NOMO-1 treated with dmso at 0.1 percent for 144 hours (cell line): ENCODE results near the gene GPR17.

Source experiments
- DNase-seq: peaks from one replicate; lab custom pipeline; 2025; ENCODE audit not compliant: unreplicated experiment; lab: John Stamatoyannopoulos, UW

Gene GPR17

DNA sequence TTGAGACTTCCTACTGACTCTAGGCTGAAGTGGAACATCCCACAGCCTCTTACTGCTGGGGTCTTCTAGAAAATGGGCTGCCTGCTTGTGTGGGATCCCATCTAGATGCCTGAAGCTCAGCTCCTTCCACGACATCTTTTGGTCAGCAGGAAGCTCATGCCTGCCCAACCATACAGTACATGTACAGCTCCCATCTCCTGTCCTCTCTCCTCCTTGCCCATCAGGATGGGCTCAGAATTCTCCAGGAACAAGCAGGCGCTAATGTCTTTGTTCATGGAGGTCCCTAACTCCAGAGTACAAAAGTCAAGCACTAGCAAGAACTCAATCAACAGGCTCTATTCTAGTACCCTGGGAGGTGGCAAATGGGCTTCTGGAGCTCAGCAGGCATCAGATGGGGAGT is 31.7 kb upstream of the GPR17 start:
- no peak for DNase-seq

DNA sequence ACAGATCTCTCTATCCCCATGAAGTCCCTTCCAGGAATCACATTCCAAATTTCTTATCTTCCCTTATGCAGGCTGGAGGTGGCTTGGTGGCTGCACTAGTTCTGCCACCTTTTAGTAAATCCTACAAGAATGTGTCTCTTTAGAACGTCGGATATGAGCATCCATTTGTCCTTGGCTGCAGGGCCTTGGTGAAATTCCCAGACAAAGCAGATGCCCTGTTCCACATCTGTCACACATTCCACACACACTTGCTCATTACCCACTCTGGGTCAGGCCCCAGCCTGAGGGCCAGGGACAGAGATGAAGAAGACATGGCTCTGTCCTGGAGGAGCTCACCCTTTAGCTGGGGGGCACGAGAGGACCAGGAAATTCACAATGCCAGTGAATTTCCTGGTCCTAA is 31.2 kb upstream of the GPR17 start:
- no peak for DNase-seq

DNA sequence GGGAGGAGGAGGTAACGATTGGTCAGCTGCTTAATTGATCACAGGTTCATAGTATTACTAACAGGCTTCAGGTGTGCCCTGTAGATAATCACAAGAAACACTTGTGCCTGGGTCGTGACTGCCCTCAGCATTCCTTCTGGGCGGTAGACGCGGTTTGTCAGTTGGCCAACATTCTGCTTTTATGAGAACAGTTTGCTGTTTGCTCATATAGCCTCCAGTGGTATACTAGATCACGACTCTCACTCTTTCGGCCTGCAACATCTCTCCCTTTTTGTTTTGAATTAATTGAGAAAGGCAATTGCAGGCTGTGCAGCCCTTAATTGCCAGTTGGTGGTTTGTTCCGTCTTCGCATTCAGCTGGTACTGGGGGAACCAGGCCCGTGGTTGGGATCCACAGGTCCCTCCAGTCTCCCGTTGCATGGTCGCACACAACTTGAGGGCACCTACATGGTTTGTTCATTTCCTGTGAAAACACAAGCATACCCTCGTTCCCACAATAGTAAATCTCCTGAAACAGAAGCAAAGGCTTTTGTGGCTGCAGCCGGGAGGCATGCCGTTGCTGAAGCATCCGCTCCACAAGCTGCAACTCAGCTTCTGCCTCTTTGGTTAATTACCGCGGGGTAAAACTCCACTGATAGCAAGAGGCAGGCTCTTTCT is 30.3 kb upstream of the GPR17 start:
- no peak for DNase-seq

DNA sequence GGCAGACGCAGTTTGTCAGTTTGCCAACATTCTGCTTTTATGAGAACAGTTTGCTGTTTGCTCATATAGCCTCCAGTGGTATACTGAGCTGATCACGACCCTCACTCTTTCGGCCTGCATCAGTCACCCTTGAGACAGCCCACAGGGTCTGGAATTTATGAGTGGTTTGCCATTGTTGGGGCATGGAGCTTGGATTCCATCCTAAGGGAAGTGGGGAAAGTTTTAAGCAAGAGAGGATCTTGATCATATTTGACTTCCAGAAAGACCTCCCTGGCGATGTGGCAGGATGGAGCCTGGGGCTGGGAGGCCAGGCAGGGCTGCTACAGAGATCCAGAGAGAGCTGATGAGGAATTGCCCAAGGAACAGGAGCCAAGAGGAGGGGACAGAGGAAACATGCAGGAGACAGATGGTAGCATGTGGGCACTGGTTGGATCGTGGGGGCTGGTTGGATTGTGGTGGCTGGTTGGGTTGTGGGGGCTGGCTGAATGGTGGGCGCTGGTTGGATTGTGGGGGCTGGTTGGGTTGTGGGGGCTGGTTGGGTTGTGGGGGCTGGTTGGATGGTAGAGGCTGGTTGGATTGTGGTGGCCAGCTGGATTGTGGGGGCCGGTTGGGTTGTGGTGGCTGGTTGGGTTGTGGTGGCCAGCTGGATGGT is 27.3 kb upstream of the GPR17 start:
- no peak for DNase-seq

DNA sequence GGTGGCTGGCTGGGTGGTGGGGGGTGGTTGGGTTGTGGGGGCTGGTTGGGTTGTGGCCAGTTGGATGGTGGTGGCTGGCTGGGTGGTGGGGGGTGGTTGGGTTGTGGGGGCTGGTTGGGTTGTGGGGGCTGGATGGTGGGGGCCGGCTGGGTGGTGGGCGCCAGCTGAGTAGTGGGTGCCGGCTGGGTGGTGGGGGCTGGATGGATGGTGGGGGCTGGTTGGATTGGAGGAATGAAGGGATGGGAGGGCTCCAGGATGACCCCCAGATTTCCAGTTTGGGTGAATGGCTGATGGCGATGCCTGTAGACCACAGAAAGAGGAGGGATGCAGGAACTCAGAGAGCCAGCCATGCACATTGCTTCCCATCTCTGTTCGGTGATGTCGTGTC is 26.8 kb upstream of the GPR17 start:
- no peak for DNase-seq

DNA sequence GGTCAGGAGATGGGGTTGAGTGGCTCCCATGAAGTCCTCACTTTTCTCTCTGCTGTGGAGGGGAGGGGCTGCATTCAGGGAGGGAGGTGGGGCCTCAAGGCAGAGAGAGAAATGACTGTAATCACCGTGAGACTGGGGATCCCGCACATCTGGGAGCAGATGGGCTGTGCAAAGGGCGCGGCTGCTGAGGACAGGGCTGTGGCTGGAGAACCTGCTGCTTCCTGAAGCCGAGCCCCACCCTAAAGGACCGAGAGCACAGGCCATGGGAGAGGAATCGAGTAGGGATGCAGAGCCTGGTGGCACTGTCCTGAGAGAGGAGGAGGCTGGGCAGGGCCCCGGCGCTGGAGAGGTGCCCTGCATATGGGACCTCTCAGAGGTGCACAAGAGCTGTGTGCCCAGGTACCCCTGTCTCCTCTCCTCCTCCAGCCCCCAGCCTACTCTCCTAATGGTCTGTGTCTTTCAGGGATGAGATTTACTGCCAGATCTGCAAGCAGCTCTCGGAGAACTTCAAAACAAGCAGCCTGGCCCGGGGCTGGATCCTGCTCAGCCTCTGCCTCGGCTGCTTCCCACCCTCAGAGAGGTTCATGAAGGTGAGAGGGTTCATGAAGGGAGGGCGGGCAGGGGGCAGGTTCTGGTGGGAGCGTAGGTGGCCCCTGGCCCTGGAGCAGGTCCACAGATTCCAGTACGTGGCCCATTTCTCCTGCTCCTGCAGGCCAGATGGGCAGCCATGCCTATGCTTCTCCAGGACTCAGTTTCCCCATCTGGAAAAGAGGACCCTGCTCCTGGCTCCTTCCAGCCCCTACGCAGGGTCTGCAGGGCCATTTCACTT is 25.9 kb upstream of the GPR17 start:
- no peak for DNase-seq

DNA sequence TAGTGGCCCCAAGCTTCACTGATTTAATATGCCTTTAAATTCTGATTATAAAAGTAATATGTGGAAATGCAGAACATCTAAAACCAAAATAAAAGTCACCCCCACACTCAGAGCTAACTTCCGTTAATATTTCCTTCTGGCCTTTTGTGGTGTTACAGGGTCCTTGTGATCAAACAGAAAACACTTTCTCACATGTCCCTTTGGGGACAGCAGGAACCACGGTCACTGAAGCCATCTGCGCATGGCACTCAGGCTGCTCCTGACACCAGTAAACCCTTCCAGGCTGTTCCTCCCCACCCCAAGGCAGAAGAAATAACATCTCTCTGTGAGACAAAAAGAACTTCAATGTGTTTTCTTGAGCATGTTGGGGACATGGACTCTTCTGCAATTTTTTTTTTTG is 25.1 kb upstream of the GPR17 start:
- no peak for DNase-seq

DNA sequence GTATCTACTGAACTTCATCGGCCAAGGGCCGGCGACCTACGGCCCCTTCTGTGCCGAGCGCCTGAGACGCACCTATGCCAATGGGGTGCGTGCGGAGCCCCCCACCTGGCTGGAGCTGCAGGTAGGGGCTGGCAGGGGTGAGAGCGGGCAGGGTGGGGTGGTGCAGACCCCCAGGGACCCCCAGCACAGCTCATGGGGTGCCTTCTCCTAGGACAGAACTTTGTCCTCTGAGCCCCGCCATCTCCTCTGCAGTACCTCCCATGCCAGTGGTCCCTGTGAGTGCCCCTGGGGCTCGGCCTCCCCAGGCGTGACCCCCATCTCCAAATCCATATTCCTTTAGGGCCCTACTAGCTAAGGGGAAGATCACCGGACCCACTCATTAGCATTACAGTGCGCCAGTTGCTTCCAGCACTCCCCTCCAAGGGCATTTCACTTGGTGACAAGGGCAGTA is 23.9 kb upstream of the GPR17 start:
- no peak for DNase-seq

DNA sequence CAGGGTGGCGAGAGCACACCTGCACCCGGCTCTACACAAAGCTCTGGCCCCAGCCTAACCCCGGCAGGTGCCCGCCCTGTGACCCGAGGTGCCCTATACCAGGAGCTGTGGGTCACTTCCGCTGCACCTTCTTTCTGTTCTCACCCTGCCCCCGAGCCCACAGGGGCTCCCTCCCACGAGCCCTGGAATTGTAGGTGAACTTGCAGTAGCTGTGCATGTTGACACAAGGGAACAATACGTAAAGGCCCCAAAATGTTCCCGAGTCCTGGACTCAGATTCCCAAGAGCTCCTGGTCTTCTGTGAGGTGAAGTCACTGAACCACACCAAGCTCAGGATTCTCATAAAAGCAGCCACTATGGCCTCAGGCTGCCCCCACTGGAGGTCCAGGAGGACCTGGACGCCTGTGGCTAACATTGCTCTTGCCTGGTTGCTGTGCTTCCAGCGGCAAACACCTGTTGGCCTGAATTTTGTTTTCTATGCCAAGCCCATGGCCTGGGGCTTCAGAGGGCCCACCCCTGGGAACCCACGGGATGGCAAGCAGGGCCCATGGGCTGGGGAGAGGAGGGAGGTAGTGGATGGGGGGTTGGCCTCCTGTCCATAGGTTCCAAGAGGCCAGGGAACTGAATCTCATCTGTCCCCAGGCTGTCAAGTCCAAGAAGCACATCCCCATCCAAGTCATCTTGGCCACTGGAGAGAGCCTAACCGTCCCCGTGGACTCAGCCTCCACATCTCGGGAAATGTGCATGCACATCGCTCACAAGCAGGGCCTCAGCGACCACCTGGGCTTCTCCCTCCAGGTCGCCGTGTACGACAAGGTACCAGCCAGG is 23.2 kb upstream of the GPR17 start:
- no peak for DNase-seq

DNA sequence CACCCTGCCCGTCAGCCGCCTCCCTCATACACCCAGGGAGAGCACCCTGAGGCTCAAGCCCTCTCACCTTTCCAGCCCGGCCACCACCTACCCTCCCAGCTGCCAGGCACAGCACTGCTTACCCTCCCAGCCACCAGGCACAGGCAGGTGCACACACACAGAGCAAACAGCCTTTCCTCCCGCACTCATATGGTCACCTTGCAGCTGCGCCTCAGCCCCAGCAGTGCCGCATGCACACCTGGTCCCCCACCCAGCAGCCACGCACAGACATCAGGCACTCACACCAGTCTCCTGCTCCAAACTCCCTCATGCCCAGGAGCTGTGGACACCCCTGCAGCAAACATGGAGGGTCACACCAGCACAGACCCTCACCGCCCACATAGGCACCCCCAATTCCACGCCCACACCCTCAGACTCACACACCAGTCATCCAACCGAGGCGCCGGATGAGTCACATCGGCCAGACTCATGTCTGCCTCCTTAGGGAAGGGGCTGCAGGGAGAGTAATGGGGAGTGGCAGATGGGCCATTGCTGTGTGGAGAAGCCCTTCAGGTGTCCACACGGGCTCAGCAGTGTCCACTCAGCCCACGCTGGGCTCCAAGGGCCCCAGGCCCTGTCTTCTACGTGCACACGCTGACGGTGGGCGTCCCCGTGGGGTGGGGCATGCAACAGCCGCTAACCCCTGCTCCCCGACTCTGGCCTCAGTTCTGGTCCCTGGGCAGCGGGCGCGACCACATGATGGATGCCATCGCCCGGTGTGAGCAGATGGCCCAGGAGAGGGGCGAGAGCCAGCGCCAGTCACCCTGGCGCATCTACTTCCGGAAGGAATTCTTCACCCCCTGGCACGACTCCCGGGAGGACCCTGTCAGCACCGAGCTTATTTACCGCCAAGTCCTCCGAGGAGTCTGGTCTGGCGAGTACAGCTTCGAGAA is 22.3 kb upstream of the GPR17 start:
- DNase-seq, result no peak

DNA sequence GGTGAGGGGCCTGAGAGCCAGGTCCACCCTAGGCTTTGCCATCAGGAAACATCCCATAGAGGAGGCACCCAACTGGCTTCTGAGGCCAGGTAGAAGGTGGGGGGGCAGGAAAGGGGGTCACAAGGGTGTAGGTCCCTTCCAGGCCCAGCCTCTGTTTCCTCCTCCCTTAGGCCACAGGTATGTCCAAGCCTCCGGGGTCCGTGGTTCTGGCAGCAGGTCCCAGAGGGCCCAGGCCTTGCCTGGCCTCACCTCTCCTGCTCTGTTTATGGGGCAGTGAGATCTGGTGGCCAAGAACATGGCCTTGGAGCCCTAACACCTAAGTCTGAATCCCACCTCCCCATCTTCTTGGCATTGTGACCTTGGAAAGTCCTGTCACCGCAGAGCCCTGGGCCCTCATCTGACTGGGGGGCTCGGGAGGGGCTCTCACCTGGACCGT is 21.6 kb upstream of the GPR17 start:
- DNase-seq, result no peak

DNA sequence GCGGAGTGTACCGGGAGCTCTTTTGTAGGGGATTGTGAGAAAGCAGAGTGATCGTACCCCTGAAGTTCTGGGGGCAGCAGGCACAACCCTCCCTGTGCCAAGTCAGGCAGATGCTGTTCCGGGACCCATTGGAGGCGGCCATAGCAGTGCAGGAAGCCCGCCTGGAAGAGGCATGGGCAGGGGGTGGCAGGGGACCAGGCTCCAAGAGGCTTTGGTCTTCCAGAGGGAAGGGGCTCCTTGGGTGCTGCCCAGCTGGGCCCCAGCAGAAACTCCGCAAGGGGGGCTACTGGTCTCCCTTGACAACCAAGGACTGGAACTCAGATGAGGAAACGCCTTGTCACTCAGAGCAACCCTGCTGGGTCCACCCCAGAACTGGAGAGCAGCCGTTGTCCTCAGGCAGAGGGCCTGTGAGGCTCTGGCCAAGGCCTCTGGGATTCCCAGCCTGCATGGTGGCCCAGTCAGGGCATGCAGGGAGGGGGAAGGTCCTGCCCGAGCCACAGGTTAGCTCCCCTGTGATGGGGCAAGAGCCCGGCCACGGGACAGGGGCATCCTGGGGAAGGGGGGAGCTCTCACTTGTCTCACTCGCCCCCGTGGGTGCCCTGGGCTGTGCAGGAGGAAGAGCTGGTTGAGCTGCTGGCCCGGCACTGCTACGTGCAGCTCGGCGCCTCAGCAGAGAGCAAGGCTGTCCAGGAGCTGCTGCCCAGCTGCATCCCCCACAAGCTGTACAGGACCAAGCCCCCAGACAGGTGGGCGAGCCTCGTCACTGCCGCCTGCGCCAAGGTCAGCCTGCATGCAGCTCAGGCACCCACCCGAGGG is 21.0 kb upstream of the GPR17 start:
- DNase-seq, result no peak

DNA sequence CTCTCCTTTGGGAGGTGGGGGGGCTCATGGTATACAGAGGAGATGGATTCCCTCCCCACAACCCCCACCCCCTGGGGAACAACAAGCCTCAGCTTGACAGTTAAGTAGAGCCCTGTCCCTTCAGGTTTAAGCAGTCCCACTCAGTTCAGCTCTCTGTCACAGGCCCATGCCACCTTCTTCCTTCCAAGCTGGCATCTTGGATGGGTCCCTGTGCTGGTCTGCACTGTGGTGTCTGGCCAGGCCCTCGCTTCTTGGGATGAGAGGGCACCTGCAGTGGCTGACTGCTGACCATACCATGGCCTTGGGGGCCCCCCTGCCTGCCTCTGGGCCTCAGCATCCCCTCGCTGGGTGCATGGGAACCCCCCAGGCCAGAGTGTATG is 20.4 kb upstream of the GPR17 start:
- no peak for DNase-seq

DNA sequence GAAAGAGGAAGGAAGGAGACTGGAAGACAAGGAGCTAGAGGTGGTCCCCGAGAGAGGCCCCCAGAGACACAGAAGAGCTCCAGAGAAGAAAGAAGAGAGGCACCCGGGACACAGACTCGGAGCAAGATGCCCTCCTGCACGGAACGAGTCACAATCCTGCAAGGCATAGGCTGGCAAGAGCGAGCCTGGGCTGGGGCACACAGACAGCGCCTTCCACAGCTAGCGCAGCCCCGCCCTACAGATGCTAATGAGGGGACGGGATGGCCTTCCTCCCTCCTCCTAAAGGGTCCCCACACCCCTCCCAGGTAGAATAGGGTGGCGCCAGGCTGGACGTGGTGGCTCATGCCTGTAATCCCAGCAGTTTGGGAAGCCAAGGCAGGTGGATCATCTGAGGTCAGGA is 19.8 kb upstream of the GPR17 start:
- no peak for DNase-seq

DNA sequence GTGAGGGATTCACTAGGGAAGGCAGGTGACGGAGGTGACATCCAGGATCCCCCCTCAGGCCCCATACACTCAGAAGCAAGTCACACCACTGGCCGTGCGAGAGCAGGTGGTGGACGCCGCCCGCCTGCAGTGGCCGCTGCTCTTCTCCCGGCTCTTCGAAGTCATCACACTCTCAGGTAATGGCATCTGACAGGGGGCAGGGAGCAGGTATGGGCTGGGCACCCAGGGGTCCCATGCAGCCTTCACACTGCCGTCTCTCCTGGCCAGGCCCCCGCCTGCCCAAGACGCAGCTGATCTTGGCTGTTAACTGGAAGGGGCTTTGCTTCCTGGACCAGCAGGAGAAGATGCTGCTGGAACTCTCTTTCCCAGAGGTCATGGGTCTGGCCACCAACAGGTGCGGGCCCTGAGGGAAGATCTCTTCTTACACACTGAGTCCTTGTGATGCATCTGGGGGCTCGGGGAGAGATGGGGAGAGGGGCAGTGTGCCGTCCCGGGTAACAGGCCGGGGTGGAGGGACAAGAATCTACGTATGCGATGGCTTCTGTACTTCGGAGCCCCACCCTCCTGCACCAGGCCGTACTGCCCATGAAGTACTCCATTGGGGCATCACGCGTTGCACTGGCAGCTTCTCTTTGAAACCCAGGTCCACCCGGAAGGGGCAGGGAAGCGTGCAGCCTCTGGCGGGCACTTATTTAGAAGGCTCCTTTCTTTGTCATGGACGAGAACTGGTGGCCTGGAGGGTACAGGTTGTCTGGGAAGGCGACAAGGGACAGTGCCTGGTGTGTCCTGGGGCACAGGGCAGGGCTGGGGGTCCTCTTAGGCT is 18.8 kb upstream of the GPR17 start:
- DNase-seq, result no peak

DNA sequence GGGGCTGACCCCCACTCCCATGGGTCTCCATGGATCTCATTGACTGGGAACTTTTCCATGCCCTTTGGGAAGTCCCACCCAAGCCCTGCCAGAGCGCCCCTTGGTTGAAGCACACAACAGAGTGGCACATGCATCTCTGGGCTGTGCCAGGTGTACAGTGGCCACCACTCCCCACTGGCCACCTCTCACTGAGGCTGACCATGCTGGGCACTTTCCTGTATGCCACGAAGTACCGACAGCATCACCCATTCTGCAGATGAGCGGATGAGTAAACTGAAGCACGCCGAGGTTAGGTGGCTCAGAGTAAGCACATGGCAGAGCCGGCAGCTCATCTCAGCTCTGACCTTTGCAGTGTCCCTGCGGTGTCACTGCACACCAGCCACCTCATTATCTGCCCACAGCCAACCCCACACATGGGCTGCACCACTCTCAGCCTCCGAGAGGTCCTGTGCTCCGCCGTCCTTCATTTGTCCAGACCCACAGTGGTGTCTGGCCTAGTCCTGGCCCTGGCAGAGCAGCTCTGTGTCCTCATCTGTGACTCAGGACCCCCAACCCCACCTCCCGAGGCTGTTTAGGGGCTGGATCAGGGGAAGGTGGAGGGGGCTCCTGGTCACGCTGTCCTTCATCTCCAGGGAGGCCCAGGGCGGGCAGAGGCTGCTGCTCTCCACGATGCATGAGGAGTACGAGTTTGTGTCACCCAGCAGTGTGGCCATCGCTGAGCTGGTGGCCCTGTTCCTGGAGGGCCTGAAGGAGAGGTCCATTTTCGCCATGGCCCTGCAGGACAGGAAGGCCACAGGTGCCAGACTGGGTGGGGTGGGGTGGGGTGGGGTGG is 18.0 kb upstream of the GPR17 start:
- no peak for DNase-seq

DNA sequence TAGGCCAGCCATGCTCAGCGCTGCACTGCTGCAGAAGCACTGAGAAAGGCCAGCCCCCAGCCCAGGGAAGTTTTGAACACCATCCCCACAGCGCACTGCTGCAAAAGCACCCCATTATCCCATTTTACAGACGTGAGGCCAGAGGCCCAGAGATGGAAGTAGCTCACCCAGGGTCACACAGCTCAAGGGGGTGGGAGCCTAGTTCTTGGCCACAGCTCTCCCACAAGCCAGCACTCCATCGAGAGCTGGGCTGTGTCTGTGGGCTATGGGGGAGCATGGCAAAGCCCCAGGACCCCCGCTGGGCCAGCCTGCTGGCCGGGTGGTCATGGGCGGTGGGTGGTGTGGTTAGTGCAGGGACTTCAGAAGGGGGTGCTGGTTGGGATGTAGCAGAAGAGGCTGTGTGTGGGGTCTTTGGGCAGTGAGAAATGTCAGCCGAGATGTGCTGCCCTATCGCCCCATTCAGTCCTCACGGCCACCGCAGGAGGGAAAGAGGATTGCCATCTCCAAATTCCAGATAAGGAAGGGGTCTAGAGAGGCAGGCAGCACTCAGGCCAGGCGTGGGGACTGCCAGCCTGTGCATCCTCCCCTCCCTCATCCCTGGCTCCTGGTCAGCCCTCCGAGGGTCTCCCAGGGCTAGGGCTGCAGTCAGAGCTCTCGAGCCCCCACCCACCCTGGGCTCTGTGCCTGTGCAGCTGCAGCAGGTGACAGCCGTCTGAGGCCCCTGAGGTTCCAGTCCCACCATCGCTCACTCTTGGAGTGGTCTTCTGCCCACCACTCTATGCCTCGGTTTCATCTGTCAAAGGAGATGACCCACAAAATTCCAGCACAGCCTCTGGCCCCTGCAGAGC is 17.0 kb upstream of the GPR17 start:
- DNase-seq, result no peak
